ENCODE data around the gene EXOC6.

GRCh38 chr10:92867235-92867634 lies 18.9 kb downstream of the EXOC6 start:
- TF ChIP-seq CTCF (conservative IDR thresholded peaks at IDR 0.05 in 1 of 2, IDR thresholded peaks at IDR 0.05 in 1 of 2; ENCODE audit: extremely low read depth in 1 of 2, insufficient read depth in 1 of 2, low read depth in 1 of 2, low read length in 2 of 2) (no peak), EZH2 (IDR thresholded peaks at IDR 0.05; ENCODE audit: borderline replicate concordance, low read length) (no peak)

Data from mammary epithelial cell (primary cell).